GM18858 (cell line): ENCODE results near the gene NAGLU.

Experiments used
- ATAC-seq: cut with Tn5 transposase; IDR thresholded peaks from one replicate; pipeline ENCODE4 v1.9.1; 2021; ENCODE audit not compliant: unreplicated experiment

Gene NAGLU

GRCh38 chr17:42586514-42587230 is 50.6 kb downstream of the NAGLU start:
- ATAC-seq = no peak

DNA sequence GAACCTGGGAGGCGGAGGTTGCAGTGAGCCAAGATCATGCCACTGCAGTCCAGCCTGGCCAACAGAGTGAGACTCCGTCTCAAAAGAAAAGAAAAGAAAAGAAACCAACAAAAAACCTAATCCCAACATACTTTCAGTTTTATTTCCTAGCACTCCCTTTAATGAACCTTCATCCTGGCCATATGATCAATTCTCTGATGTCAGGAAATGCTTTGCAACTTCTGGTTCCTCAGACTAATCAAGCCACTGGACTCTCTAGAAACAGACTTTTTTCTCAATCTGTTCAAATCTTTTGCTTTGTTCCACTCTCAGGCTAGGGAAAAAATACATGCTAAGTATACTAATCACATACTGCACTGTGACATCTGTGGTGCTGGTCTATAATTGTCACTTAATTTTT is 54.8 kb downstream of the NAGLU start:
- no peak for ATAC-seq

DNA sequence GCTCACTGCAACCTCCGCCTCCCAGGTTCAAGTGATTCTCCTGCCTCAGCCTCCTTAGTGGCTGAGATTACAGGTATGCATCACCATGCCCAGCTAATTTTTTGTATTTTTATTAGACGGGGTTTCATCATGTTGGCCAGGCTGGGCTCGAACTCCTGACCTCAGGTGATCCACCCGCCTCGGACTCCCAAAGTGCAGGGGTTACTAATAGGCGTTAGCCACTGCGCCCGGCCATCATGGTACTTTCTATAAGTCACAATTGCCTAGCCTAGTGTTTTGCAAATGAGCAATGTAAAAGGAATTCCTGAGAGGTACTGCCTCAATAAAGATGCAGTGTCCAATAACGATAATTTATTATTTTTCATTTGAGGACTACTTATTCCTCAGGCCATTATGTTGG is 55.4 kb downstream of the NAGLU start:
- ATAC-seq = no peak
